ENCODE data around the gene C1QTNF5.

Gene C1QTNF5

DNA sequence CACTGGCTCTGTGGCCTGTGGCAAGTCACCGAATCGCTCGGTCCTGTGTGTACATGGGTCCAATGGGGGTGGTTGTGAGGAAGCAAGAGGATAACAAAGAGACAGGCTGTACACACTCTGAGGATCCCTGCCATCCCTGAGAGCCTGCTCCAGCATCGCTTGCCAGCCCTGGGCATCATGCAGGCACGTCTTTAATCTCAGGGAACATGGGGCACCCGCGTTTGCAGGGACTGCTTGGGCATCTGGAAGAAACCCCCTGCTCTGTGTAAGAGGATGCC lies 1.3 kb upstream of the C1QTNF5 start:
- Histone ChIP-seq H3K4me3 (replicated peaks; ENCODE audit: insufficient read depth, low read length) (no peak overlapping the region), H3K27ac (replicated peaks) (no peak overlapping the region), H3K27me3 (ENCODE audit: insufficient read depth, poor library complexity, severe bottlenecking) (peaks cover 24% of the 10 kb centered on the region)
- DNase-seq (ENCODE audit: low read depth in 1 of 2, low spot score in 1 of 2), result no peak
- no peak for TF ChIP-seq SPI1 (IDR thresholded peaks at IDR 0.05; ENCODE audit: borderline replicate concordance, low read depth)
- TF ChIP-seq, protein P1, sequence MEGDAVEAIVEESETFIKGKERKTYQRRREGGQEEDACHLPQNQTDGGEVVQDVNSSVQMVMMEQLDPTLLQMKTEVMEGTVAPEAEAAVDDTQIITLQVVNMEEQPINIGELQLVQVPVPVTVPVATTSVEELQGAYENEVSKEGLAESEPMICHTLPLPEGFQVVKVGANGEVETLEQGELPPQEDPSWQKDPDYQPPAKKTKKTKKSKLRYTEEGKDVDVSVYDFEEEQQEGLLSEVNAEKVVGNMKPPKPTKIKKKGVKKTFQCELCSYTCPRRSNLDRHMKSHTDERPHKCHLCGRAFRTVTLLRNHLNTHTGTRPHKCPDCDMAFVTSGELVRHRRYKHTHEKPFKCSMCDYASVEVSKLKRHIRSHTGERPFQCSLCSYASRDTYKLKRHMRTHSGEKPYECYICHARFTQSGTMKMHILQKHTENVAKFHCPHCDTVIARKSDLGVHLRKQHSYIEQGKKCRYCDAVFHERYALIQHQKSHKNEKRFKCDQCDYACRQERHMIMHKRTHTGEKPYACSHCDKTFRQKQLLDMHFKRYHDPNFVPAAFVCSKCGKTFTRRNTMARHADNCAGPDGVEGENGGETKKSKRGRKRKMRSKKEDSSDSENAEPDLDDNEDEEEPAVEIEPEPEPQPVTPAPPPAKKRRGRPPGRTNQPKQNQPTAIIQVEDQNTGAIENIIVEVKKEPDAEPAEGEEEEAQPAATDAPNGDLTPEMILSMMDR (IDR thresholded peaks at IDR 0.05; ENCODE audit: insufficient read depth, low read length), result no peak
- TF ChIP-seq, protein P2, sequence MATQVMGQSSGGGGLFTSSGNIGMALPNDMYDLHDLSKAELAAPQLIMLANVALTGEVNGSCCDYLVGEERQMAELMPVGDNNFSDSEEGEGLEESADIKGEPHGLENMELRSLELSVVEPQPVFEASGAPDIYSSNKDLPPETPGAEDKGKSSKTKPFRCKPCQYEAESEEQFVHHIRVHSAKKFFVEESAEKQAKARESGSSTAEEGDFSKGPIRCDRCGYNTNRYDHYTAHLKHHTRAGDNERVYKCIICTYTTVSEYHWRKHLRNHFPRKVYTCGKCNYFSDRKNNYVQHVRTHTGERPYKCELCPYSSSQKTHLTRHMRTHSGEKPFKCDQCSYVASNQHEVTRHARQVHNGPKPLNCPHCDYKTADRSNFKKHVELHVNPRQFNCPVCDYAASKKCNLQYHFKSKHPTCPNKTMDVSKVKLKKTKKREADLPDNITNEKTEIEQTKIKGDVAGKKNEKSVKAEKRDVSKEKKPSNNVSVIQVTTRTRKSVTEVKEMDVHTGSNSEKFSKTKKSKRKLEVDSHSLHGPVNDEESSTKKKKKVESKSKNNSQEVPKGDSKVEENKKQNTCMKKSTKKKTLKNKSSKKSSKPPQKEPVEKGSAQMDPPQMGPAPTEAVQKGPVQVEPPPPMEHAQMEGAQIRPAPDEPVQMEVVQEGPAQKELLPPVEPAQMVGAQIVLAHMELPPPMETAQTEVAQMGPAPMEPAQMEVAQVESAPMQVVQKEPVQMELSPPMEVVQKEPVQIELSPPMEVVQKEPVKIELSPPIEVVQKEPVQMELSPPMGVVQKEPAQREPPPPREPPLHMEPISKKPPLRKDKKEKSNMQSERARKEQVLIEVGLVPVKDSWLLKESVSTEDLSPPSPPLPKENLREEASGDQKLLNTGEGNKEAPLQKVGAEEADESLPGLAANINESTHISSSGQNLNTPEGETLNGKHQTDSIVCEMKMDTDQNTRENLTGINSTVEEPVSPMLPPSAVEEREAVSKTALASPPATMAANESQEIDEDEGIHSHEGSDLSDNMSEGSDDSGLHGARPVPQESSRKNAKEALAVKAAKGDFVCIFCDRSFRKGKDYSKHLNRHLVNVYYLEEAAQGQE (IDR thresholded peaks at IDR 0.05; ENCODE audit: insufficient replicate concordance, low read depth), result no peak
- no peak for TF ChIP-seq GABPA (IDR thresholded peaks at IDR 0.05; ENCODE audit: low read depth)
- no peak for TF ChIP-seq POLR2AphosphoS5 (IDR thresholded peaks at IDR 0.05; ENCODE audit: low read depth)

DNA sequence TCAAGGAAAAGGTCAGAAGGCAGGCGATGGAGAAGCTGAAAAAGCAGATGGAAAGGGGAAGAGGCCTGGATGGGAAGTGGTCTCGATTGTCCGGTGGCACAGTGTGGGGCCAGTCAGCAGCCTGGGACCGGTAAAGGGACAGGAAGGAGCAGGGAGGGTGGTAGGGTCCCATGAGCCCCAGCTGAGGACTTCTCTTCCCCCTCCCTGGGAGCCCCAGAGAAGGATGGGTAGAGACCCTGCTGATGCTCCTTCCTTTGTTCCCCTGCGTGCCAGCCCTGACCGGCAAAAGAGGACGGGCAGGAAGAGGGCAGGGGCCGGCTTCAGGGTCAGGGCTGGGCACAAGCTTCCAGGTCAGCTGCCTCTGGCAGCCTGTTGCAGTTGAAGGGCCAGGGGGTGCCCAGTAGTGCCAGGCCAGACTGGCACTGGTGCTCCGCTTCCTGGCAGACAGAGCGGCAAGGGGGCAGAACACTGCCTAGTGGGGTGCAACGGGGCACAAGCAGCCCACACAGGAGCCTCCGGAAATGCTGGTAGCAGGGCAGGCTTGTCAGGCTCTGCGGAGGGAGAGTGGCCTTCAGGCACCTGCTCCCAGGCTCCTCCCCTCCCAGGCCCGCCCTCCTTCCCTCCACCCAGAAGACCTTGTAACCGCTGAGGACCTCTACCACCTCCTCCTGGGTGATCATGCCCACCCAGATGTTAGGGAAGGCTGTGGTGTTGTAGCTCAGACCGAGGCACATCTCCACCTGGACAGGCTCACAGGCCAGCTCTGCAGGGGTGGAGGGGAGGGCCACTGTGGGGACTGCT lies 739 bp upstream of the C1QTNF5 start:
- TF ChIP-seq POLR2AphosphoS5 (IDR thresholded peaks at IDR 0.05; ENCODE audit: low read depth), result no peak
- TF ChIP-seq, protein P1 (IDR thresholded peaks at IDR 0.05; ENCODE audit: insufficient read depth, low read length), result no peak
- TF ChIP-seq, protein P2 (IDR thresholded peaks at IDR 0.05; ENCODE audit: insufficient replicate concordance, low read depth), result no peak
- TF ChIP-seq SPI1 (IDR thresholded peaks at IDR 0.05; ENCODE audit: borderline replicate concordance, low read depth), result peak; percentile 45; the same call in 1 of the 2 replicates
- no peak for TF ChIP-seq GABPA (IDR thresholded peaks at IDR 0.05; ENCODE audit: low read depth)
- no peak overlapping the region for H3K27ac ChIP-seq (replicated peaks)

DNA sequence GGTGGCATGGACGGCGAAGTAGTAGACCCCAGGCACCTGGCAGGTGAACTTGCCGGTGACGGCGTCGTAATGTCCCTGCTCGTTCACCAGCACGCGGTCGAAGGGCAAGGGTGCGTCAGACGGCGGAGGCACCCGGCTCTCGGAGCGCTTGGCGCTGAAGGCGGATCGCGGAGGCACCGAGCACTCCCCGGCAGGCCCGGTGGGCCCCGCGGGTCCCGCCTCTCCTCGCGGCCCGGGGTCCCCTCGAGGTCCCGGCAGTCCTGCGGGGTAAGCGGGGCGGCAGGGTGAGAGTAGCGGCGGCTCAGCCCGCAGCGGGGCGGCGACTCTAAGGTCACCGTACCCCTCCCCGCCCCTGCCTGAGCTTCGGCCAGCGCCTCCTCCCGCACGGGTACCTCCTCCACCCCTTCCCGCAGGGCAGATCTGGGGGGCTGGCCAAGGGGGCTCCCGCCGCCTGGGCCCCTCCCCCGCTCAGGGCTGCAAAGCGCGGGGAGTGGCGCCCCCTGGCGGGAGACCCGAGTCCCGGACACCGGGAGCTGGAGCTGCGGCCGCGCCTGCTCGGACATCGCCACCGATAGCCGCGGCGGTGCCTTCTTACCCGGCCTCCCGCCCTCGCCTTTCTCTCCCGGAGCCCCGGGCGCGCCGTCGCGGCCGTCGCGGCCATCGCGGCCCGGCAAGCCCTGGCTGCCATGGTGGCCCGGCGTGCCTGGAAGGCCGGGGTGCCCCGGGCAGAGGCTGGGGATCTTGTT lies 921 bp downstream of the C1QTNF5 start:
- no peak for DNase-seq (ENCODE audit: low read depth in 1 of 2, low spot score in 1 of 2)
- TF ChIP-seq, protein P1 (IDR thresholded peaks at IDR 0.05; ENCODE audit: insufficient read depth, low read length), result peak; percentile 27
- TF ChIP-seq SPI1 (IDR thresholded peaks at IDR 0.05; ENCODE audit: borderline replicate concordance, low read depth), result no peak
- TF ChIP-seq, protein P2 (IDR thresholded peaks at IDR 0.05; ENCODE audit: insufficient replicate concordance, low read depth), result no peak
- peaks cover 24% of the 10 kb centered on the region for H3K27me3 ChIP-seq (ENCODE audit: insufficient read depth, poor library complexity, severe bottlenecking)
- no peak overlapping the region for H3K4me3 ChIP-seq (replicated peaks; ENCODE audit: insufficient read depth, low read length)
- H3K27ac ChIP-seq (replicated peaks), result no peak overlapping the region

More for the DNA sequence above, 739 bp upstream of the C1QTNF5 start:
- DNase-seq (ENCODE audit: low read depth in 1 of 2, low spot score in 1 of 2), result no peak
- Histone ChIP-seq H3K27me3 (ENCODE audit: insufficient read depth, poor library complexity, severe bottlenecking) (peaks cover 24% of the 10 kb centered on the region), H3K4me3 (replicated peaks; ENCODE audit: insufficient read depth, low read length) (no peak overlapping the region)

All from HL-60 (cell line).